ENCODE data around the gene ZFHX2.
A peak's percentile ranks its signal among the peaks of the same experiment; 100 is the strongest.

The ZFHX2 gene

DNA sequence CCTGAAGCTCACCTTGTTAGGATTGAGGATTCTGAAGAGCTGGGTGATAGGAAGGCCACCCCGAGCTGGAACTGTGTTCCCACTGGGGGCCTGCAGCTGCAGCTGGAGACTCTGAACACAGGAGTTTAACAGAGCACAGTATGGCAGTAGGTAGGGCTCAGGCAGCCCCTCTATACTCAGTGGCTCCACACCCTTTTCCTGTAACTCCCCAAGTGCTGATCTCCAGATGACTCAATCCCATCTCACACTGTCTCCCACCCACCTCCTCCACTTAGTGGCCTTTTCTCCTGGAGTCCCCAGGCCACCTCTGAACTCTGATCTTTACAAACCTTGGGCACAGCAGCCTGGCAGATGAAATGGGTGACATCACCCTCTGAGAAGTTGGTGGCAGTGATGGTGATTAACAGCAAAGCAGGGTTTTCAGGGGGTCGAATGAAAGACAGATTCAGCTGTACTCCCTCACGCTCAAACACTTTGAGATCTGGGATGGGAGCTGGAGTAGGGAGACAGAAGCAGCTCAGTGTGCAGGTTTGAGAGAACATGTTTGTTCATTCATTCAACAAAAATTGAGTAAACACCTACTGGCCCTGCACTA is 8.5 kb upstream of the ZFHX2 start:
- DNase-seq (ENCODE audit: low read depth), result no peak

DNA sequence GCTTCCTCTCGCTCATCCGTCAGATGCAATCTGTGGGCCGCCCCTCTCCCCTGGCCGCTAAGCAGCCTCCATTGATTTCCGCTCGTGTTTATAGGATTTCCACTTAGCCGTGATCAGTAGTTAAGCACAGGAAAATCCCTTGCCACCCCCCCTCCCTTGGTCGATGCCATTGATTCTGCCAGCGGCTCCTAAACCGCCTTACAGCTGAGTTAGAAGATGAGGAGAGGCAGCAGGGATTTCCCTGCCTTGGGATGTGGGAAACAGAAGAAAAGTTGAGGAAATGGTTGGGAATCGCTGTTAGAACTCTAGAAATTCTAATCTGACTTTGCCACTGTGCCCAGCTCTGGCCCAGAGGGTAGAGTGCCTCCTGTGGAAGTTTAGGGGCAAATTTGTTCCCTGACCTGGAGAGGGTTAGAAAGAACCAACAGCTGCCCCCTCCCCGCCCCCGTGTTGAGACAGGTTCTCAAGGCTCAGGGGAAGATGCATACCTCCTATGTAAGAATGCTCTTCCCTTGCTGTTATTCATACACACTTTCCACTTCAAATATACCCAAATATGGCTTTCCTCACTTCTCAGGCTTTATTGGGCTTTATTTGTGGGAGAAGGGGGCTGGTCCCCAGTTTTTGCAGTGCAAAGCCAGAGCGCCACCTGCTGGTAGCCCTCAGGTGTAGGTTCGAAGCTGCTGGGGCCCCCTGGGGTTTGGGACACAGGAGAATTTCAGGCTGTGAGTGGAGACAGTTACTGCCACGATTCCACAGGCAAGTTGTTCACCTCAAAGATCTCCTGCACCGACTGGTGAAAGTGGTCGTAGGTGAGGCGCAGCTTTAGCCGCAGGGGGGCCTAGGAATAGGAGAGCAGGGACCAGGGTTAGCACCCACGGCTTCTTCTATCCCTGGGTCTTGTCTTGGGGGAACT is 7.7 kb upstream of the ZFHX2 start:
- DNase-seq (ENCODE audit: low read depth), result peak; percentile 69

DNA sequence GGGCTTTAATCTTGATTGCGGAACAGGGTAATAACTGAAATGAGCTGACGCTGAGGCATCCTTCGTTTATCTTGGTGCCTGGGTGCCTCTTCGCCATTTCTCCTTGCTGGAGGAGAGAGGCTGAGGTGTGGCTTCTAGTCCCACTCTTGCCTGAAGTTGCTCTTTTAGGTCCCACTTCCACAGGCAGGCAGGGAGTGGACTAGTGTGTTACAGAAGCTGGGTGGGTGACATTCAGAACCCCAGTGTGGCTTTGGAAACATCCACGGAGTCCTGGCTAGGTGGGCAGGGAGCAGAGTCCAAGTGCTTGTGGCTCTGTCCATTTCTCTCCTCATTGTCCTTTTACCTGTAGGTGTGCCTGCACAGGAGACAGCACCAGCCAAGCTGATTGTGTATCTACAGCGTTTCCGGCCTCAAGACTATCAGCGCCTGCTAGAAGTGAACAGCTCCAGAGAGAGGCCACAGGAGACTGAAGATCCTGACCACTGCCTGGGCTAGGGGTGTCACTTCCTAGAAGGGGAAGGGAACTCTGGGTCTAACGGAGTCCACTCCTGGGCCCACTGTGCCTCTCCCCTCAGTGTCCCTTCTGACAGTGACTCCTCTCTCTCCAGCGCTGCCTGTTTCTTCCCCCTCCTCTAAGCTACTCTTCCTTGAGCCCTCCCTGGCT is 6.9 kb upstream of the ZFHX2 start:
- no peak for DNase-seq (ENCODE audit: low read depth)

DNA sequence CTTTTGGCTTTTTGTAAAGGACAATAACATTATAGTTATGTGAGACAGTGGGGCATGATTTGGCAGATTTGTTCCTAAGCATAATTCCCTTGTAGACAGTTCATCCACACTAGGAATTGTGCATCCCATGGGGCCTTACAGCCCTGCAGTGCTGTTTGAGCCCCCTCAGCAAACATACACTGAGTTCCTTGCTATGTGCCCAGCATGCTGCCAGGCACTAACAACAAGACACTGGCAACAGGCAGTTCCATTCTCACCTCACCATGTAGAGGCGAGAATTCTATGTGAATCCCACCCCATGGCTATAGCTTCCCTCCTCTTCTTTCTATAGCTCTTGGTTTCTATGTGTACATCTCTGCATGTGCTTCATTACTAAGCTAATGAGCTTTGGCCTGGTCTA is 6.4 kb upstream of the ZFHX2 start:
- DNase-seq (ENCODE audit: low read depth), result no peak

DNA sequence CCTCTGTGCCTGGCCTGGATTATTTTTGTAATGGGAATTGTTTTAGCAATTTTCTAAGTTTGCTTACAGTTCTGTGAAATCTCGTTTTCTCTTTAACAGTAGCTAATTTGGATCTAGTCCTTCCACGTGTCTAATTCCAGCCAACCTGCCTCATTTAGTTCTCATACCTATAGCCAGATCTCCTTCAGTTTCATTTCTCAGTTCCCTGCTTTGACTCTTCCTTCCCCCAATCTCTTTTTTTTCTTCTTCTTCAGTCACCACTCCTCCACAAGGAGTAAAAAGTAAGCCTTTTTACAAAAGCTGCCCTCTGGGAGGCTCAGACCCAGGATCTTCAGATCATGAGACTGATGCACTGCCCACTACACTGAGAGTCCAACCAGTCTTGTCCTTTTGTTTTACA is 6.0 kb upstream of the ZFHX2 start:
- no peak for DNase-seq (ENCODE audit: low read depth)

DNA sequence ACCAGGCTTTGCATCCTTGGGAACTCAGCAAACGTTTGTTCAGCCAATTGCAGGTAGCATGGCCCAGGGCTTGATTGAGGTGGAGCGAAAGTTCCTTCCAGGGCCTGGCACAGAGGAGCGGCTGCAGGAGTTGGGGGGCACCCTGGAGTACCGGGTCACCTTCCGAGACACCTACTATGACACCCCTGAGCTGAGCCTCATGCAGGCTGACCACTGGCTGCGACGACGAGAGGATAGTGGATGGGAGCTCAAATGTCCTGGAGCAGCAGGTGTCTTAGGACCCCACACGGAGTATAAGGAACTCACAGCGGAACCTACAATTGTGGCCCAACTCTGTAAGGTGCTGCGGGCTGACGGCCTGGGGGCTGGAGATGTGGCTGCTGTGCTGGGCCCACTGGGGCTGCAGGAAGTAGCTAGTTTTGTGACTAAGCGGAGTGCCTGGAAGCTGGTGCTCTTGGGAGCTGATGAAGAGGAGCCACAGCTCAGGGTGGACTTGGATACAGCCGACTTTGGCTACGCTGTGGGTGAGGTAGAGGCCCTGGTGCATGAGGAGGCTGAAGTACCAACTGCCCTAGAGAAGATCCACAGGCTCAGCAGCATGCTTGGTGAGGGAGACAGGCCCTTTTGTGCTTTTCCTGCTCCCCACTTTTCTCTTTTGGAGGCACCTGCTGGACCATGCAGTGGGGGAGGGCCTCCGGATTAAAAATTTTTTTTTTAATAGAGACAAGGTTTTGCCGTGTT is 5.3 kb upstream of the ZFHX2 start:
- peak; percentile 28 for DNase-seq (ENCODE audit: low read depth)

DNA sequence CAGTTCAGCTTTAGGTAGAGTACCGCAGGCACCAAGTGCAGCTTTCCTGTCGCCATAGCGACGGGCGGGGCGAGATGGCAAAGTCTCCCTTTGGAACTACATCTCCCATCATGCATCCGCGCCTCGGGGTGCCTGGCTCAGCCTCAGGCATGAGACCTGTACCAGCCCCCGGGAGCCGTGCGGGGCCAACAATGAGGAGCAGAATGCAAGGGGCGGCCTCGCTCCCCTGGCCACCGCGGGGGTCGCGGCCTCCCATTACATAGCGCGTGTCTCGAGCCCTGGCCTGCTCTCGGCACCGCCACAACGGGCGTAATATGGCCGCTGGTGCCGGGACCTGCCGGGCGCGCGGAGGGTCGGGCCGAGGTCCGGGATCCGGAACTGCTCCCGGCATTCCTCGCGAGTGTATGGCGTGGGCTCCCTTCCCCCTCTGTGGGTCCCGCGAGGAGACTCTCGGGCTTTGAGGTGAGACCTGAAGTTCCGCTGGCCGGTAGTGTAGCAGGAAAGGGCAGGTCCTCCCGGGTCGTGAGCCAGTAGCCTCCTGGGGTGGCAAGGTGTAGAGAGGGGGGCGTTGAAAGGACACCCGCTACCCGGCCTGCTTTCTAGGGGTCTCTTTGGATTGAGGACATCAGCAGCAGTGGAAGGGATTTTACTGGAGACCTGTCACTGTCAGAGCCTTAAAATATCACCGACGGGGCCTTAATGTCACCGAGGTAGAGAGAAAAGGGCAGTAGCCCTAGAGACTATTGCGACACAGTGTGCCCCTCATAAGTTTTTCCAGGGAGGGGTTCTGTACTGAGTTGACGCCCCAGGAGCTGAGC is 4.5 kb upstream of the ZFHX2 start, which contains the start of gene THTPA:
THTPA (plus strand) TSS at position 390 of the 818 bp plus-strand sequence. CDS start 487 bp downstream, outside the sequence.
- peak; percentile 89 for DNase-seq (ENCODE audit: low read depth)

DNA sequence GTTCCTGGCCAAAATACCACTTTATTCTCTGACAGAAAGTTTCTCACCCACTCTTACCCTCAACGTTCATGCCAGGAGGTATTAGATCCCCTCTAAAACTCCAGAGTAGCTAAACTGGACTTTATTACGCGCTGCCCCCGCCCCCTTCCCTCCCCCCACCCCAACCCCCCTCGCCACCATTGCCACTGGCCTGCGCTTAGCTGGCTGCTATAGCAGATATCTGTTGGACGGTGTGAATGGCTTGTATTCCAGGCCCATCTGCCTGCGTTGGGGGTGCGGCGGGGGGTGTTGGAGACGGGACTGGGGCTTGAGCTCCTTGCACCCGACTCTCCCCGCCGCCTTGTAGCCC is 3.9 kb upstream of the ZFHX2 start:
- no peak for DNase-seq (ENCODE audit: low read depth)

DNA sequence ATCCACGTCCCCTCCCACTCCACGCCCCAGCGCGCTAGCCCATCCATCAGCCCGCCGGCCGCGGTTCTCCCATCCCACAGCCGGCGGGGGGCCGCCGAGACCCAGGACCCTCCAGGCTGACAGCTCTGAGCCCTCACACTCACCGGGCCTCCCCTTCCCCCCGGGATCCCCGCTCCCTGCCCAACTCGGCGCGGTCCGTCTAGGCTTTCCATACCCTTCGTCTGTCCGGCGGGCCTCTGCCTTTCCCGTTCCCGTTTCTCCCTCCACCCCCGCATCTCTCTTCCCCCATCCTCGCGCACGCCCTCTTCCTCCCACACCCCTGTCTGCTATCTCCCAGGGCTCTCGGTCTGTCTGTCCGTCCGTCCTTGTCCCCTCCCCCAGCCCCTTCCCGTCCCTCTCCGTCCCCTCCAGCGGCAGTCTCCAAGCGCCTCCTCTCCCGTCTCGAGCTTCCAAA is 726 bp downstream of the ZFHX2 start:
- DNase-seq (ENCODE audit: low read depth), result peak; percentile 36

DNA sequence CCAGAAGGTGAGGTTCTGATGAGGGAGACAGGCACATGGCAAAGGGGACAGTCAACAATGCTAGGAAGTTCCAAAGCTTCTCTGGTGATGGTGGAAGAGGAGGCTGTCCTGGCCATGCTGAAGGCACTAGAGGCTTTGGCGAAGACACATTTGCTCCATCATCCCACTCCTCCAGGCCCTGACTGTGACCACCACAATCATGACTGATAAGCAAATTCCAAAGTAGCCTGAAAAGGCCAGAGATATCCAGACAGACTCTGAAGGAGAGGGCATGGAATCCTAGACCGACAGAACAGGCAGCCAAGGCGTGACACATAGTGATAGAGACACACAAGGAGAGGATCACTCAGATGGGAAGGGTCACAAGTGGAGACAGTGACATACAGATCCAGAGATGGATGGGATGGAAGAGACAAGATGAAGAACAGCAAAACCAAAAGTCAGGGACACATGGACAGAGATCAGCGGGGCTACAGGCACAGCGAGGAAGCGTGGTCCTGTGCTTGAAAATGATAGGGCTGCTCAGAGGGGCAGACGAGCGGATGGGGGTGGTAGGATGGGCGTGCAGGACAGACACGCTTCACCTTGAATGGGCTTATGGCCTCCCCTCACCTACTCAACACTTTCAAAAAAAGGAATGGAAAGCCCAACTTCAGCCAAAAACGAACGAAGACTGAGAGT is 1.3 kb downstream of the ZFHX2 start:
- no peak for DNase-seq (ENCODE audit: low read depth)

DNA sequence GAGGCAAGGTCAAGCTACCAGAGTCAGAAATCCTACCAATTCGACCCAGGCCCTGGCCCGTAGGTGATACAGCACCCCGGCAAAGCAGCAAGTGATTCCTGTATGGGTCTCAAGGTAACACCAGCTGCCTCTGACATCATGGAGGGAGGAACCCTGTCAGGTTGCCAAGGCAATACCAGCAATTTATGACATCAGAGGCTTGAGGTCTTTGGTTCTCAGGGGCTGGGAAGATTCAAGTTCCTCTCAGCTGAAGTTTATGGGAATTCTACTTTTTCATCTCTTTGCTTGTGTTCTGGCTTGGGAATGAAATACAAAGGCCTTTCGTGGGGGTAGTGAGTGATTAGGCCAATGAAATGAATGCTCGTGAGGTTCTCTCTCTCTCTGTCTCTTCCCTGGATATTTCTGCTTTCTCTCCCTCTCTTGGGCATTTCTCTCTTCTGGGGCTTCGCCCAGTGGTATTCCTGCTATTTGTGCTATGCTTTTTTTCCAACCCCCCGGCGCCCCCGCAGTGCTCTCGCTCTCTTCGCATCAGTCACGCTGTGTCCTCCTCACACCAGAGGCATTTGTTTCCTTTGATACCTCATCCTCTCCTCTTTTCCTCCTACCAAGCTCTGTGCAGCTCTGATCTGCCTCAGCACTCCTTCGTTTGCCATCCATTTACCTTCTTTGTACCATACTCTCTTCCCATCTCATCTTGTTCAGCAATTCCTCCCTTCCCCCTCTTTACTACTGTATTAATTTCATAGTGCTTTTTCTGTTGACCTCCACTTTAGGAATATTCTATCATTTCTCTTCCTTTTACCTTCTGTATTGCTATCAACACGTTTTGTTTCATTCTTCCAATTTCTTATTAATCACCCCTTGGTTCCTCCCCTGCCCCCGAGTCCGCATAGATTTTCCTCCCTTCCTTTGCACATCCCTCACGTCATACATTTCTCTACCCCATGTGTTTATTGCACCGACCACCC is 2.9 kb downstream of the ZFHX2 start:
- DNase-seq (ENCODE audit: low read depth), result no peak

DNA sequence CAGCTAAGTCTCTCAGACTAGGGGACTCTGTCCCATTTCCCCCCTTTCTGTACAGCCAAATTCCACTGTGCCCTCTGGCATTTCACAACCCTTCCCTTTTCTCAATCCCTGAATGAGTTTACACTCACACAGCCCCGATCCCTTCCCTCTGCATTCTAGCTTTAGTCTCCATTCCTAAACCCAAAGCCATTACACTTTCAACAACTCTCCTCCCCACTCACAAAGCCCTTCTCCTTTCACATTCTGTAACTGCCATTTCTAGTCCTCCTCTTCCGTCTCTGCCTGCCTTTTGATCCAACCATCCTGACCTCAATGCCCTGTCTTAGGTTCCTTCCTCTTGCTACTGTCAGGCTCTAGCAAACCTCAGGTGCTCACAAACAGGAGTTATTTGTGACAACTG is 3.6 kb downstream of the ZFHX2 start:
- no peak for DNase-seq (ENCODE audit: low read depth)

DNA sequence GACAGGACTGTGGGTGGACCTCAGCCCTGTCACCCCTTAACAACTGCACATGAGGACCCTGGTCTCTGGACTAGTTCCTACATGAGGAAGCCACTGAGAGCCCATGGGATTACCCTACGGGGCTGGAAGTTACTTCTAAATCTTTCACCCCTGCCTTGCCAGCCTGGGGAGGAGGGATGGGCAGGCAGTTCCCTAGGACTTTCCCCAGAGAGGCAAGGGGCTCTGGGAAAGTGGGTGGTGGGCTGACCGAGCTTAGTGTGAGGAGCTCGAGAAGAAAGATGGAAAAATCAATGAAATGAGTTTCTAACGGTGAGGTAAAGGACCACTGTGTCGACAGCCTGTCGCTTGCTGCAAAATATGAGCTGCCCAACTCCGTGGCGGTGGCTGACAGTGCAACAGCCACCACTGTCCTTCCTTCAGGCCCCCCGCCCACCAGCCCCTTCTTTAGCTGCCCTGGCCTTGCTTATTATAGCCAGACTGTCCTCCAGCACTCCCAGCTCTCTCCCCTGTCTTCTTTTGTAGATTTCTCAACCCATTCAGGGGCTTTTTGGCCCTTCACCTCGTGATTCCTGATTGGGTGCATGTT is 5.0 kb downstream of the ZFHX2 start:
- DNase-seq (ENCODE audit: low read depth), result no peak

DNA sequence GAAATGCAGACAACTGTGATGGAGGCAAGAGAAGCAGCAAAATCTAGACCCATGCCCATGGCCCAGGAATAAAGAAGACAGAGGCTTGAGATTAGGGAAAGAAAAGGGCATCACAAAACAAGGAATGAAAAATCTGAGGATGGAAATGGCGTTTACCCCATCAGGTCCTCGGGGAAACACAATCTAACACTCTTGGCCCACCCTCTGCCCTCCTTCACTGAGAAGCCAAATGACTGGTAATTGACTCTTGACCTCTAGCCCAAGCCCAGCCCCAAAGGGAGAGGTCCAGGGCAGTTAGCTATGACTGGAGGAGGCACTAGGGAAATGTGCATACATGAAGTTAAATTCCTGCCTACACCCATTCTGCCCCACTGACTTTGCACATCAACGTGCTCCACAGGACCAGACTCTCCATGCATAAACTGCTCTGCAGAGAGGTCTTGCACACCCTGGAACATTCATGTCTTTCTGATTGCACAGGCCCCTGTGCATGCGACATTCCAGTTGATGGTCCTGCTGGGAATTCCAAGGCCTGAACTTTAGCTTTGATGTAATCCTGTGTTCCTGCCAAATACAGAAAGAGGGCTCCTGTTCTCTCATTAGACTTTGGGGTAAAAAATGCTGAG is 5.7 kb downstream of the ZFHX2 start:
- no peak for DNase-seq (ENCODE audit: low read depth)

DNA sequence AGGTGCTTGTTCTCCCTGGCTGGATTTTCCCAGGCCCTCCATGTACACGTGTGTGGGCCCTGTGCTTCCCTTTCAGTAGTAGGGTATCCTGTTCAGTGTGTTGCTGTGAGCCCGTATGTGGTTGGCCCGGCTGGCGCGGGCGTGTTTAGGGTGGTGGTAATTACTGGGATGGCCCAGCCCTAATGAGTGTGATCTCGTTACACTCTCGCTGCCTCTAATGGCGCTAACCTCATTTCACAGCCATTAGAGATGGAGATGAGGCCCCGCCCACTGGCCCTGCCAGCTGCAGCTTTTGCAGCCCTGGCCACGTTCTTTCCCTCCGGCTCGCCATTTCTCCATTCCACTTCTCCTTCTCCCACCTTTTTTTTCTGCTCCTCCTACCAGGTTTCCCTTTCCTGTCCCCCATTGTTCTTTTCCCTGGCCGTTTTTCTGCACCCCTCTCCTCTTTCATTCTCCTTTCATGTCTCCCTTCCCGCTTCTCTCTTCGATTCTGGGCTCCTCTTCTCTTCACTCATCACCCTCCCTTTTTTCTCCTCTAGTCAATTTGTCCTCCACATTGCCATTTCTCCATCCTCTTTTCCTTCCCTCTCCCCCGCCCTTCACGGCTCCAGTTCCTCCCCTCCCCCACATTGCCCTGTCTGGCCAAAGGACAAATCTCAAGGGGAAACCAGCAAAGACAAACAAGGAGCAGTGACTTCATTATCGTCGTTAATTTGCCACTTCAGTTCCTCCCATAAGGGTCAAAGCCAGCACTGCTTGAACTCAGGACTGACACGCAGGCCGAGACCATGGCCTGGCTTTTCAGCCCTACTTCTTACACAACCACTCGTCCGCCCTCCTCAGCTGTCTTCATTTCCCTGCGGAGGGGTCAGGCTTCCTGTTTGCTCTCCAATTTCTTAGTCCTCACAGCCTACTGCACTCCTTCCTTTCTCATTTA is 6.8 kb downstream of the ZFHX2 start:
- DNase-seq (ENCODE audit: low read depth), result no peak

DNA sequence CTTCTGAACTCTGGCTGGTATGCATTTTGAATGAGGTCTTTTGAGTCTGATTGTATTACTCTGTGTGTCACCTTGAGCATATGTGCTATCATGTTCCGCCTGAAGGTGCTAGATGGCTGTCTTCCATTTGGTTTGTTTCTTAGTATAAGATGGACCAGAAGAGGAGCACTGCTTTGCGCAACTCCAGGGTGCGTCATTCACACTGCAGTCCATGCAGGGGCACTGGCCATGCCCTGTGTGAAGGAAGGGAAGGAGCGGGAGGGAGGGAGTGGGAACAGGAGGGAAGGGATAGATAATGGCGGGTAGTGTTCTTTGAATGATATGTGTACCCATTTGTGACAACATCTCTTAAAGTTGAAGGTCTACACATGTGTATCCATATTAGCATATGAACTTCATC is 8.2 kb downstream of the ZFHX2 start:
- no peak for DNase-seq (ENCODE audit: low read depth)

DNA sequence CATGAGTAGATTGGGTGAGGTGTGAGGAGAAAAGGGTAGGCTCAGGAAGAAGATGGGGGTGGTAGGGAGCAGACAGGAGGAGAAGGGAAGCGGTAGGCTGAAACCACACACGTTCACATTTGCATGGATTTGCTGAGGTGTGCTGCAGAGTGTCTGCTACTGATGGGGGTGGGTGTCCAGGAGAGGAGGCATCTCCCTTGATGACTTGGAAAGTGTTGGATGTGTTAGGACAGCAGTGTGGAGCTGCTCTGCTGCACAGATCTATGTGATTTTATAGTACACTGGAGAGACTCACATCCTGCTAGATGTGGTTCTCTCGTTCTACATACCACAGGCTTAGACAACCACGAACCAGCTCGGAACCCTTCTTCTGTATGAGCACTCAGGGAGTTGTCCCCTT is 9.3 kb downstream of the ZFHX2 start:
- DNase-seq (ENCODE audit: low read depth), result no peak

DNA sequence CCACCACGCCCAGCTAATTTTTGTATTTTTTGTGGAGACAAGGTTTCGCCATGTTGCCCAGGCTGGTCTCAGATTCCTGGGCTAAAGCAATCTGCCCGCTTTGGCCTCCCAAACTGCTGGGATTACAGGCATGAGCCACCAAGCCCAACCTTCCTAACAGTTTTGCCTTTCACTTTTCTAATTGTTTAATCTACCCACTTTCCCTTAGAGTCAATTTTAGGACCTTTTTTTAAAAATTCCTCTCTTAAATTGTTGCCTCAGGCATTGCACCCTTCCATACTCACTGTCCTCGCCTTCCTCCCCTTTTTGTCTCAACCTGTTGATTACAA is 11.5 kb downstream of the ZFHX2 start:
- DNase-seq (ENCODE audit: low read depth), result no peak

Data from ELR (cell line).